ENCODE measurements around the gene GNG12.

DNA sequence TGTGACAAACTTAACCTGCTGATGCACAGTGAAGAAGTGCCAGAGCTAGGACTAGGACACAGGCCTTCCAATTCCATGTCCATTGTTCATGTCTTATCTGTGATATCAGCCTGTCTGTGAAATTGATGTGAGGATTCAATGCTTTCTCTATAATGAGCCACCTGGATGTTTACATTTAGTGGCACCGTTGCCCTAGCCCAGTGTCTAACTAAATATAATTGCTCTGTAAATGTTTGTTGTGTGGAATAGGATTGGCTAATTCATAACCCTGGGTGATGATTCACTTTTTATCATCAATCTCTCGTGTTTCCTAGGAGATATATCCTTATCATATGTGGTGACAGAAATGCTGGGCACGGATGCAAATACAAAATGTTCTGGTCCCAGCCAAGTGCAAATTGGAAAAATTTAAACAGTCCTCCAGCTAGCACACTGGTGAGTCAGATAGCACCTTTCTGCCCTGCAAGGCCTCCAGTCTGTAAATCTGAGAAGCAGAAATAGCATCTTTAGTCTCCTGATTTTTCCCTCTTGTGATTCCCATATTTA lies 46.9 kb upstream of the GNG12 start:
- TF ChIP-seq, protein P1, sequence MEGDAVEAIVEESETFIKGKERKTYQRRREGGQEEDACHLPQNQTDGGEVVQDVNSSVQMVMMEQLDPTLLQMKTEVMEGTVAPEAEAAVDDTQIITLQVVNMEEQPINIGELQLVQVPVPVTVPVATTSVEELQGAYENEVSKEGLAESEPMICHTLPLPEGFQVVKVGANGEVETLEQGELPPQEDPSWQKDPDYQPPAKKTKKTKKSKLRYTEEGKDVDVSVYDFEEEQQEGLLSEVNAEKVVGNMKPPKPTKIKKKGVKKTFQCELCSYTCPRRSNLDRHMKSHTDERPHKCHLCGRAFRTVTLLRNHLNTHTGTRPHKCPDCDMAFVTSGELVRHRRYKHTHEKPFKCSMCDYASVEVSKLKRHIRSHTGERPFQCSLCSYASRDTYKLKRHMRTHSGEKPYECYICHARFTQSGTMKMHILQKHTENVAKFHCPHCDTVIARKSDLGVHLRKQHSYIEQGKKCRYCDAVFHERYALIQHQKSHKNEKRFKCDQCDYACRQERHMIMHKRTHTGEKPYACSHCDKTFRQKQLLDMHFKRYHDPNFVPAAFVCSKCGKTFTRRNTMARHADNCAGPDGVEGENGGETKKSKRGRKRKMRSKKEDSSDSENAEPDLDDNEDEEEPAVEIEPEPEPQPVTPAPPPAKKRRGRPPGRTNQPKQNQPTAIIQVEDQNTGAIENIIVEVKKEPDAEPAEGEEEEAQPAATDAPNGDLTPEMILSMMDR (IDR thresholded peaks at IDR 0.05) = no peak
- TF ChIP-seq POLR2A (IDR thresholded peaks at IDR 0.05) = no peak
